HG03045 (cell line): ENCODE data around the gene JAKMIP3.
"Not testable (repeated sequence)": the region's sequence is repeated elsewhere in the genome, so short reads cannot be mapped to it uniquely, and the experiment has no call there.

ENCODE experiments used
- ATAC-seq: cut with Tn5 transposase; IDR thresholded peaks from one replicate; pipeline ENCODE4 v1.9.1; 2021; ENCODE audit warnings: mild to moderate bottlenecking, moderate library complexity; ENCODE audit not compliant: unreplicated experiment

The JAKMIP3 gene

DNA sequence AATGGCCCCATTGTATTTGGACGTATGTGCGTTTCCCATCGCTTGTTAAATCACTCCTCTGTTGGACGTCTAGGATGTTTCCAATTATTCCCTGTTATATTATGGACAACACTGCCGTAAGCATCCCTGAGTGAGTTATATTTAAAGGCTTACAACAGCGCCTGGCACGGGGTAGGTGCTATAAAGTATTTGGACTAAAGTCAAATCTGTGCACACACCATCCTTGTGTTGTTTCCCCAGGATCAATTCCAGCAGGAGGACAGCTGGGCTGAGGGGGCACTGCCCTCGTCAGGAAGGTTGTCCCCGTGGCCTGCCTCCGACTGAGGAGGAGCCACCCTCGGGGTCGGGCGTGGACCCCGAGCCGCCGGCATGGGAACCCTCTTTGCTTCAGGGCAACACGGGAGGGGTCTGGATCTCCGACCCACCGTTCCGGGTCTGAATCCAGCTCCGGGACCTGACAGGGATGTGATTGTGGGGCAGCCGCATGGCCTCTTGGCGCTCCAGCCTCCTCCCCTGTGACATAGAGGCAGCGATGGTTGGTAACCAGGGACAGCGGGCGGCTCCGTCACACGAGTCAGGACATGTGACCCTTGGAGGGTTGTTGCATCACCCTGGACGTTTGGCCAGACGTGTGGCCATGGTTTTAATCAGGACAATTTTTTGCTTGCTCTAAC is 1.5 kb upstream of the JAKMIP3 start:
- ATAC-seq = no peak

DNA sequence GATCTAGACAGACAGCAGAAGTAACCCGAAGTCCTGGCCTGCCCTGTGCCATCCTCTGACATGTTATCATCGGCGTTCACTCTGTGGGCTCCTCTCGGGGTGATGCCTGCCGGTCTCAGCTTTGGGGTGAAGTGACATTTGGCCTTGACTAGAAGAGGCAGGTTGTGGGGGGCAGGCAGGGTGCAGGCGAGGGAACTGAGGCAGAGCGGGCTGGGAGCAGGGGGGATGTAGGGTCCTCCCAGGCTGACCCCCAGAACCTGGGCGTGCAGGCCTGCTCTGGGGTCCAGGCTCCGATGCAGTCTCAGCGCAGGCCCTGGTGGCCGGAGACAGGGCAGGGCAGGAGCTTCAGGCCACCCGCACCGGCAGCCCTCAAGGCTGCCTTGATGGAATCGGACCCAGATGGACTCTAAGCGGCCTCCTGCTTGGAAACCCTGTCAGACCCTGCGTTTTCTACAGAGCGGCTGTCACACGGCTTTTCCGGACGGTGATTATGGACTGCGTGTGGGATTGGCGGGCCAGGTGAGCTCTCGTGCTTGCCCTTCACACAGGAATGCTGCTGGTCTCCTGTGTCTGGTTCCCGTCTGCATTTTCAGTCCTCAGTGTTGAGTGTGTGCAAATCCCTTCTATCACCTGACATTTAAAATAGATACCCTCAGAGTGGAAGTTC is 842 bp upstream of the JAKMIP3 start:
- no peak for ATAC-seq

DNA sequence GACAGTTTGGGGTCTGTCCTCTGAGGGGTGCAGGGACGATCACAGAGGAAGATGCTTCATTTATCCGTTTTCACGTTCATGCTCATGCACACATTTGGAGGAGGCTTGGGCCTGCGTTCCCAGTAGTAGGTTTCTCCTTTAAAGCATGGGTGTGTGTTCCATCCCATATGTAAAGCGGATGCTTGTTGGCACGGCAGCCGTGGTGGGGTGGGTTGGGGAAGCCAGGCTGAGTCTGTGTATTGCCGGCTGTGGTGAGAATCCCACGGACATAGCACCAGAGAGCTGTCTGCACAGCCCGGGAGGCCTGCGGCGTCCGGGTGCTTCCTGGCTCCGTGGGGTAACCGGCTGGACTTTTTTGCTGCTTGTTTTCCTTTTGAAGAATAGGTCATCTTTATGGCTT is 440 bp downstream of the JAKMIP3 start:
- no peak for ATAC-seq

DNA sequence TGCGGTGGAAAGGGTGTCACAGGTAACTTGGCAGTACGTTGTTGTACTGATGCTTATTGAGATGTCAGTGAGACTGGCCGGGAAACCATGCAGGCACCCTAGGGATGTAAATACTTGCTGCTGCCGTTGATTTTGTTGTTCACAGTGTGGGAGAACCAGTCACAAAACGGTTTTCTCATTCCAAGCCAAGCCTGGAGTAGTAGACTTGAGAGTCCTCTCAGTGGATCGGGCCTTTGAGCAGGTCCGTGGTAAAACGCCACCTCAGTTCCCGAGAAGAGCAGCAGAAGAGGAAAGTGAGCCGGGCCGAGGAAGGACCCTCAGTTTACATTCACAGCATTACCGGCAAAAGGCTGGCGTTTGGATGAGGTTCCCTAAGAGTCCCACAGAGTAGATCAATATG is 1.1 kb downstream of the JAKMIP3 start:
- no peak for ATAC-seq

DNA sequence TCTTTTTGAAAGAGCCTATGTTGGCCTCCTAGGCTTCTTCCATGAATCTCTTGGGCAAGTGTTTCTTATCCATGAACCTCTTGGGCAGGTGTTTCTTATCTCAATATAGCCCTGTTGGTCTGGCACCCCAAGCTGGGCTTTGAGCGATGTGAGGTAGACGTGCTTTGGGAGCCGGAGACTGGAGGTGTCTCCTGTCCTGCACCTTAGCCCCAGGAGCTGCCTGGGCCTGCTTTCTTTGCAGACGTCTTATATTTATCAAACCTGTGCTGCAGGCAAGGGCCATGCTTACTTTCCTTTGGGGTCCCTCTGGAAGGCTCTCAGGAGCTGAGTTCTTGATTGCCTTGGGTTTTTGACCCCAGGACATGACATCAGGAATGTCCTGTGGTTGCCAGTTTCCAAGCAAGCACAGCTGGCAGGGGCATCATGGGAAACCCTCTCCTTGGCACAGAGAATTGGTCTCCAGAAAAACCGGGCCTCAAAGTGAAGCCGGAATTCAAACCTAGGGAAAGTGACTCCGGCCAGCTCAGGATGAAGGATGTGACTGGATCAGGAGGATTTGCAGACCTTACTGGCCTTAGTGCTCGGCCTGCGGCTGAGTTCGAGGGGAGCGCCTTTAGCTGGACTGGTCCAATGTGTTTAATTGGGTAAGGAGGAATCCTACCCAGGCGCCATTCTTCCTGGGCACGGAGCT is 2.8 kb downstream of the JAKMIP3 start:
- no peak for ATAC-seq

DNA sequence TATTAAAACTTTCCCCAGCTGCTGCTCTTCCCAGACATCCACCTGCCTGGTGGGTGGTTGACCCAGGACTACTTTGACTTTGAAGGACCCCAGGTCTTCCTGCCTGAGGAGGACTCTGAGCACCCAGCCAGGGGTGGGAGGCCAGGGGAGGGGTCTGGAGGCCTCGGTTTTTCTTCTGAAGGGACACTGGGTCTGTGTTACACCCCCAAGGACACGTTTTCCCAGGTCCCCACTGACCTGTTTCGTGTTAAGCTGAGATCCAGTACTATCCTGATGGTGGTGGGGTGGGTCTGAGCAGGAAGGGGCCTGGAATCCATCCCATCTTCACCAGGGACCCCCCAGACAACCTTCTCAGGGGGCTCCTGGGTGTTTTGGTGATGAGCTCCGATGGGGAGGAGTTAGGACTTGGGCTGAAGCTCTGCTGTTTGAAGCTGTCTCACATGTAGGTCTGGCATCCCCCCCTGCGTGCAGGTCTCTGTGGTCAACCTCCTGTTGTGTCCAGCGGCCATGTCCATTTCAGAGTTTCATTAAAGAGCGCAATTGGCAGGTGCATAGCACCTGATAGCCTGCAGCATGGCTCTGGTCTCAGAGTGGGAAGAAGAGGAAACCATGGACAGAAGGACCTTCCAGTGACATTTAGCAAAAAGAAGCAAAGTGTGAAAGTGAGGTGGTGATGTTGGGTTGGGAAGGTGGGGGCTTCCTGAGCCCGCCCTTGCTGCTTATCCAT is 3.5 kb downstream of the JAKMIP3 start:
- no peak for ATAC-seq

DNA sequence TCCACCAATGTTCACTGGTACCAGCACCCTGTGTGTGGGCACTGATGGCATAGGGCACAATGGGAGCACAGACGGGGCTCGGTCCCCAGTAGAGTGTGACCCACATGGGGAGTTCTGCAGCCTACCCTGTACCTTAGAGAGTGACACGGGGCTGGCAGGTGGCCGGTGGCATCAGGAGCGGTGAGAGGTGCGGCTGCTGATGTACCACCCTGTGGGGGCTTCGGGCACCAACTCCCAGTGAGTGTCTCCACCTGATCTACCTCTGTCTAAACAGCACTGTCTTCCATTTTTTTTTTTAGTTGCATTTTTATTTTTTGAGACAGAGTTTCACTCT is 4.1 kb downstream of the JAKMIP3 start:
- no peak for ATAC-seq

DNA sequence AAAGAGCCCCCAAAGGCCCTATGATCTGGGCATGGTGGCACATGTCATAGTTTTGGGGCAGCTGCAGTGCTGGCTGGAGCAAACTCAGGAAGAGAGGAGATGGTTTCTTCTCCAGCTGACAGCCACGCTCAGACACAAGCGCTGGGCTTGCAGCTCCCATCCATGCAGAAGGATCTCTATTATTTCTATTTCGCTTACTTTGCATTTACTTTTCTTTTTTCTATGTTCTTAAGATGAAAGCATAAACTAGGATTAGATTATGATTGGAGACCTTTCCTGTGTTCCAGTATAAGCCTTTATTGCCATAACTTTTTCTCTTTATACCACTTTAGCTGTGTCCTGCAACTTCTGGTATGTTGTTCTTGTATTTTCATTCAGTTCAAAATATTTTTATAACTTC is 5.0 kb downstream of the JAKMIP3 start:
- ATAC-seq = no peak

DNA sequence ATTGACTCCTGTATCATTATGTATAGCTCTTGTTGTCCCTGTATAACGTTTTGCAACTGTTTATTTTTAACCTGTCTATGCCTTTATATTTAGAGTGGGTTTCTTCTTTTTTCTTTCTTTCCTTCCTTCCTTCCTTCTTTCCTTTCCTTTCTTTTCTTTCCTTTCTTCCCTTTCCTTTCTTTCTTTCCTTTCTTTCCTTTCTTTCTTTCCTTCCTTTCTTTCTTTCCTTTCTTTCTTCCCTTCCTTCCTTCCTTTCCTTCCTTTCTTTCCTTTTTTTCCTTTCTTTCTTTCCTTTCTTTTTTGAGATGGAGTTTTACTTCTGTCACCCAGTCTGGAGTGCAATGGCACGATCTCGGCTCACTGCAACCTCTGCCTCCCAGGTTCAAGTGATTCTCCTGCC is 5.9 kb downstream of the JAKMIP3 start:
- no peak for ATAC-seq

DNA sequence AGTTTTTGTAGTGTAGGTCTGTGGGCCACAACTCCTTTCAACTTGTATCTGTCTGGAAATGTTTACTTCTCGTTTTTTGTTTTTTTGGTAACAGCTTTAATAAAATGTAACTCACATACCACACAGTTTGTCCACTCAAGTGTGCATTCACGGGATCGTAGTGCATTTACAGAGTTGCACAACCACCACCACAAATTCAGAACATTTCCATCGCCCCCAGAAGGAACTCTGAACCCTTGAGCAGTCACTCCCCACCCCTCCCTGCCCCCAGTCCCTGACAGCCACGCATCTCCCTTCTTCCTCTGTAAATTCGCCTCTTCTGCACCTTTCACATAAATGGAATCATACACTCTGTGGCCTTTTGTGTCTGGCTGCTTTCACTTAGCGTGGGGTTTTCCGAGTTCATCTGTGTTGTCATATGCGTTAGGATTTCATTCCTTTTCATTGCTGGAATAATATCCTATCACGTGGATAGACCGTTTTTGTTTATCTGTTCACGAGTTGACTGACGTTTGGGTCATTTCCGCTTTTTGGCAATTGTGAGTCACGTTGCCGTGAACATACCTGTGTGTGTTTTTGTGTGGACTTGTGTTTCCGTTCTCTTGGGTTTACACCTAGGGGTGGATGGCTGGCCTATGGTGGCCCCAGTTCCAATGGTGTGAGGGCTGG is 10.3 kb downstream of the JAKMIP3 start:
- no peak for ATAC-seq

DNA sequence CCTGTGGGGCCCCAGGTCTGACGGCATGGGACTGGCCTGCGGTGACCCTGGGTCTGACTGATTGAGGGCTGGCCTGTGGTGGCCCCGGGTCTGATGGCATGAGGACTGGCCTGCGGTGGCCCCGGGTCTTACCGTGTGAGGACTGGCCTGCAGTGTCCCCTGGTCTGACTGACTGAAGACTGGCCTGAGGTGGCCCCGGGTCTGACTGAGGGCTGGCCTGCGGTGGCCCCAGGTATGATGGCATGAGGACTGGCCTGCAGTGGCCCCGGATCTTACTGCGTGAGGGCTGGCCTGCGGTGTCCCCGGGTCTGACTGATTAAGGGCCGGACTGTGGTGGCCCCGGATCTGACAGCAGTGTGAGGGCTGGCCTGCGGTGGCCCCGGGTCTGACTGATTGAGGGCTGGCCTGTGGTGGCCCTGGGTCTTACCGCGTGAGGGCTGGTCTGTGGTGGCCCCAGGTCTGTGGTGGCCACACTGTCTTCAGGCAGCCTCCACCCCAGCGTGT is 10.9 kb downstream of the JAKMIP3 start:
- ATAC-seq = no peak

DNA sequence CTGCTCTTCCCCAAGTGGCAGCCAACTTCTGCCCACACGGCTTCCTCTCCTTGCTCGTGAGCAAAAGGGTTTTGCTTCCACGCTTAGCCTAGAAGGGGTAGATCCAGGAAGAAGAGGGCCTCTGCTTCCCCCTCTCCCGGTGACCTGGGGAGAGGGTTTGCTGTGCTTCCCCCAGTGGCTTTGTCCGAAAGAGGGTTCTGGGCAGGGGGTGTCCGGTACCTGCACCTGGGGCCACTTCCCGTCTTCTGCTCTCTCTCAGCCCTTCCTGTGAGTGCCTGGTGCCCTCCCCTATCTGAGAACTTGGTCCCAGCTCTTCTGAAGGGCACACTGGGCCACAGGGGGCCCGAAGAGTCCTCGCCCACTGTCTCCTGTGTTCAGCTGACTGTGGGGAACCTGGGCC is 11.3 kb downstream of the JAKMIP3 start:
- no peak for ATAC-seq

DNA sequence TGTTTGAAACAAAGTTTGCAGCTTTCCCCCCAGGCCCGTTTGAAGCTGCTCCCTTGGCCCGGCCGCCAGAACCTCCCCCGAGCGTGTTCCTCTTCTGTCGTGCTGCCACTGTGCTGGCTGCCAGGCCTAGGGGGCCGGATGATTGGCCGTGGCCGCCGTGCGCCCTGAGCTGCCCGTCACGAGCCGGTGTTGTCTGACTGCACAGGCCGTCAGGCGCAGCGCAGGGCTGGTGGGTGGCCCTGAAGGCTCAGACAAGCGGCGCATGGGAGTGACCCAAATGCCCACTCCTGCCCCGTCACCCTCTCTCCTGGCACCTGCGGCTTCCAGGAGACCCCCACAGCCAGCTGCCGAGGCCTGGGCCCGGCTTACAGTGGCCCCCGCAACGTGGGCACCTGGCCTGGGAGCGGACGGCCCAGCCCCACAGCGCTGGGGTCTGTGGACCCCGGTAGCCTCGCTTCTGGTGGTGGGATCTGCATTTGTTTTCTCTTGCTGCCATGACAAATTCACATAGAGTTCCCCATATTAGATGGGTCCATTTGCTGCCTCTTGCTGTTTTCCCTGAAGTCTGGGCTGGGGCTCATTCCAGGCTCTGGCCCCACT is 13.1 kb downstream of the JAKMIP3 start:
- ATAC-seq = no peak

DNA sequence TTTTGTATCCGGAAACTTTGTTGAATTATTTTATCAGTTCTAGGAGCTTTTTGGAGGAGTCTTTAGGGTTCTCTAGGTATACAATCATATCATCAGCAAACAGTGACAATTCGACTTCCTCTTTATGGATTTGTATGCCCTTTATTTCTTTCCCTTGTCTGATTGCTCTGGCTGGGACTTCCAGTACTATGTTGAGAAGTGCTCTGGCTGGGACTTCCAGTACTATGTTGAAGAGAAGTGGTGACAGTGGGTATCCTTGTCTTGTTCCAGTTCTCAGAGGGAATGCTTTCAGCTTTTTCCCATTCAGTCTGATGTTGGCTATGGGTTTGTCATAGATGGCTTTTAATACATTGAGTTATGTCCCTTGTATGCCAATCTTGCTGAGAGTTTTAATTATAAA is 18.6 kb downstream of the JAKMIP3 start:
- ATAC-seq = not testable (repeated sequence)

DNA sequence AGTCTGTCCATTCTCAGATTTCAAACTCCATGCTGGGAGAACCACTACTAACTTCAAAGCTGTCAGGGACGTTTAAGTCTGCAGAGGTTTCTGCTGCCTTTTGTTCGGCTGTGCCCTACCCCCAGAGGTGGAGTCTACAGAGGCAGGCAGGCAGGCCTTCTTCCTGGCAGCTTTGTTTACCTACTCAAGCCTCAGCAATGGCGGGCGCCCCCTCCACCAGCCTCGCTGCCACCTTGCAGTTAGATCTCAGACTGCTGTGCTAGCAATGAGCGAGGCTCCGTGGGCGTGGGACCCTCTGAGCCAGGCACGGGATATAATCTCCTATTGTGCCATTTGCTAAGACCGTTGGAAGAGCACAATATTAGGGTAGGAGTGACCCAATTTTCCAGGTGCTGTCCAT is 27.5 kb downstream of the JAKMIP3 start:
- ATAC-seq = not testable (repeated sequence)

DNA sequence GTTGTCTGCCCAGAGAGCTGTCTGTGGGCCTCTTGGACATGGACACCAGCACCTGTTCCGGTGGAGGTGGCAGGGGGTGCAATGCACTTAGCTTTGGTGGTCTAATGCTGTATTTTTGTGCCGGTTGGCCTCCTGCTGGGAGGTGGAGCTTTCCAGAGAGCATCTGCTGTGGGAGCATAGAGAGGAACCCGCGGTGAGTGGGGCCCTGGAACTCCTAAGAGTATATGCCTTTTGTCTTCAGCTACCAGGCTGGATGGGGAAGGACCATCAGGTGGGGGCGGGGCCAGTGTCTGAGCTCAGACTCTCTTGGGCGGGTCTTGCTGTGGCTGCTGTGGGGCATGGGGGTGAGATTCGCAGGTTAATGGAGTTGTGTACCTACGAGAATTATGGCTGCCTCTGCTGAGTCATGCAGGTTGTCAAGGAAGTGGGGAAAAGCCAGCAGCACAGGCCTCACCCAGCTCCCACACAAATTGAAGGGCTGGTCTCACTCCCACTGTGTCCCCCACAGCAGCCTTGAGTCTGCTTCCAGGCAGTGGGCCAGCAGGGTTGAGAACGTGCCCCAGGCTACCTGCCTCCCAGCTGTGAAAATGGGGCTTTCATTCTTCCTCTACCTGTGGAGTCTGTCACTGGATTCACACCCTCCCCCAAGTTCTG is 29.0 kb downstream of the JAKMIP3 start:
- ATAC-seq = no peak

DNA sequence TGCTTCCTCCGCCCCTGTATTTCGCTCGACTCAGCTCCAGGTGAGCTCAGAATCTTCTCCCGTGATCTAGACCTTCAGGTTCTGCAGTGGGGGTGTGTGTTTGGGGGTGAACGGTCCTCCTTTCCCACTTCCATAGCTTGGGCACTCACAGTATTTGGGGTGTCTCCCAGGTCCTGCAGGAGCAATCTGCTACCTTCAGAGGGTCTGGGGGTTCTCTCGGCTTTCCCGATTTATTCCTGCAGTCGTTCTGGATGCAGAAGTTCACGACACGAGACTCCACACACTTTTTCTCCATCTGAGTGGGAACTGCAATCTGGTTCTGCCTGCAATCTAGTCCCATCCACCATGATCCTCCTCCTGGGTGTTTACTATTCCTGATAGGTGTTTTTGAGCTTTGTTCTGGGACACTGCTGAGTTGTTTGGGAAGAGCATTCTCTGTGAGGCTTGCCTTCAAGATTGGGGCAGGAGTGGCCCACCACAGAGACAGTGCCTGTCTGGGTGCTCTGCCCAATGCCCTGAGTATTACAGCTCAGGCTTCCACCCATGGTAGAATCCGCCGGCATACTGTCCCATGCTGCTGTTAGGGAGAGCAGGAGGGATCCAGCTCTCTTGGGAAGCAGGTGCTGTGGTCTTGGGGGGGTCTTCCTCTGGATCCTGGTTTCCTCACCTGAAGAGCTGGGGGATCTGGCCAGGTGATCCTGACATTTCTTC is 29.8 kb downstream of the JAKMIP3 start:
- no peak for ATAC-seq

DNA sequence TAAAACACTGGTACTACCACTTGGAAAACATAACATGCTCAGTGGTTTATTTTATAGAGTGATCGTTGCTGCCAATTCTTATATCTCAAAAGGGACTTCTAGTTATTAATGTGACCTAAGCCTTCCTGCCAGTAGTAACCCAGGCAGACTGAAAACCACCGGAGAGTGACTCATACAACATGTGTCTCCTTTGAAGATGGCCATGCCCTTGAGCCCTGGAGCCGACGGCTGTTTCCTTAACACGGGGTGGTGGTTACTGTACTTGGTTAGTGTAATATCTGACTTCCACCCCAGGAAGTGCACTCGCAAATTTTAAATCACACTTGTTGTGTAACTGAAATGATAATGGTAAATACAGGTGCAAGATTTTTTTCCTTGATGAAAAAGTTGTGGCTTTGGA is 30.5 kb downstream of the JAKMIP3 start:
- ATAC-seq = no peak

DNA sequence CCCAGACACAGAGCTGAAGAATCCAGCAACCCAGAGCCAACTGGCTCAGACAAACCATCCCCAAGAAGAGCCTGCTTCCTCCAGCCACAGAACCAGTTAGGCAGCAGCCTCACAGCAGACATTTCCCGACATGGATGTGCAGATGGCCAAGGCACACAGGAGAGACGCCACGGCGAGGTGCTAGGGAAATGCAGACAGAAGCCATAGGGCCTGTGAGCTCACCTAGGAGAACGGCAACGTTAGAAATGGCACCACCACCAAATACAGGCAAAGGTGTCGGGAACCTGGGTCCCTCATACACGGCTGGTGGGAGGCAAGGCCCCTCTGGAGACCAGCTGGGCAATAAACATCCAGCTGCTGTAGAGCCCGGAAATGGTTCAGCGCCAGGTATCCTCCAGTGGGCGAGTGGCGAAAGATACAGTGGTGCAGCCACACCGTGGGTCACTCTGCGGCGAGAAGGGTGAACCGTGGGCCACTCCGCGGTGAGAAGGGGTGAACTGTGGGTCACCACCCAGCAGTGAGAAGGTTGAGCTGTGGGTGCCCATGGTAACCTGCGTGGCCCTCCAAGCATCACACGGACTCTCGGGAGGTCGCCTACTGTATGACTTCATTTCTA is 31.2 kb downstream of the JAKMIP3 start:
- ATAC-seq = no peak
